OCI-LY7 (cell line): ENCODE measurements around the gene TAAR5. TPM values are rescaled to one million over a fixed set of nuclear protein-coding genes. Genes with fewer than 3 reads are reported as not detected.

ENCODE experiments used
- BruUV-seq: library from RNA; stranded (reverse); fragments of 400-500 nt; replicated peaks from 2 replicates; lab custom pipeline; 2021; lab: Mats Ljungman, UMichigan
- CTCF ChIA-PET: fragments of 300-600 bp; sonication (Branson Sonifier 250); formaldehyde crosslinking; loops from one replicate; lab custom pipeline; 2022; ENCODE audit warnings: antibody characterized with exemption; ENCODE audit not compliant: unreplicated experiment; lab: Charles Lee
- POLR2A ChIA-PET: fragments of 300-600 bp; sonication (Branson Sonifier 250); formaldehyde crosslinking; loops from one replicate; lab custom pipeline; 2022; ENCODE audit warnings: antibody characterized with exemption; lab: Charles Lee
- DNase-seq: peaks from one replicate; pipeline ENCODE4 v3.0.0-alpha.2; 2015; ENCODE audit warnings: low spot score
- H2AFZ ChIP-seq: fragments of 200-600 bp; sonication (generic), shearing (Covaris generic); 2 replicates; pipeline ENCODE4 v1.6.1; 2014; ENCODE audit warnings: mild to moderate bottlenecking, antibody characterized with exemption, low read length, moderate library complexity
- H3K27ac ChIP-seq: fragments of 200-600 bp; sonication (generic); 2 replicates; pipeline ENCODE4 v1.5.1; 2014; ENCODE audit warnings: mixed run types, low read depth, mild to moderate bottlenecking, moderate library complexity, low read length, inconsistent platforms; ENCODE audit not compliant: poor library complexity, severe bottlenecking
- H3K36me3 ChIP-seq: fragments of 200-600 bp; sonication (generic); 2 replicates; pipeline ENCODE4 v1.6.1; 2014; ENCODE audit warnings: mild to moderate bottlenecking, antibody characterized with exemption, low read length, moderate library complexity, mixed read lengths; ENCODE audit not compliant: insufficient read depth
- H3K4me1 ChIP-seq: fragments of 200-600 bp; sonication (generic); 2 replicates; pipeline ENCODE4 v1.5.1; 2014; ENCODE audit warnings: mild to moderate bottlenecking, low read length; ENCODE audit not compliant: insufficient read depth, poor library complexity, severe bottlenecking
- H3K4me2 ChIP-seq: fragments of 200-600 bp; sonication (generic); 2 replicates; pipeline ENCODE4 v1.6.1; 2014; ENCODE audit warnings: mild to moderate bottlenecking, low read length
- H3K4me3 ChIP-seq: fragments of 200-600 bp; sonication (generic); 2 replicates; pipeline ENCODE4 v1.5.1; 2014; ENCODE audit warnings: mild to moderate bottlenecking, low read depth, low read length; ENCODE audit not compliant: poor library complexity, severe bottlenecking
- H3K79me2 ChIP-seq: fragments of 200-600 bp; sonication (generic); 2 replicates; pipeline ENCODE4 v1.6.1; 2016; ENCODE audit warnings: low read depth, mild to moderate bottlenecking, low read length, moderate library complexity, mixed read lengths; ENCODE audit not compliant: insufficient read depth
- H3K9me2 ChIP-seq: fragments of 200-600 bp; sonication (generic); 2 replicates; pipeline ENCODE4 v1.6.1; 2016; ENCODE audit warnings: mild to moderate bottlenecking, low read length, mixed read lengths; ENCODE audit not compliant: insufficient read depth
- H3K9me3 ChIP-seq: fragments of 200-600 bp; sonication (generic); 2 replicates; pipeline ENCODE4 v1.6.1; 2014; ENCODE audit warnings: mild to moderate bottlenecking, mixed run types, low read length, mixed read lengths
- H4K20me1 ChIP-seq: fragments of 200-600 bp; sonication (generic); 2 replicates; pipeline ENCODE4 v1.6.1; 2014; ENCODE audit warnings: mild to moderate bottlenecking, antibody characterized with exemption, low read length, moderate library complexity, mixed read lengths; ENCODE audit not compliant: insufficient read depth
- EZH2phosphoT487 ChIP-seq: fragments of 200-600 bp; sonication (generic); IDR thresholded peaks from 2 replicates; pipeline ENCODE4 v1.6.1; 2018; ENCODE audit warnings: low read depth, borderline replicate concordance, mild to moderate bottlenecking, mixed run types, antibody characterized with exemption, low read length, moderate library complexity, mixed read lengths
- intact Hi-C: fragments of 100-400 bp; cut with micrococcal nuclease; formaldehyde crosslinking; loops from one replicate; pipeline ENCODE4 v1.10.0; 2022; ENCODE audit not compliant: unreplicated experiment
- total RNA-seq, 2 experiments: library from RNA; depleted of rRNA in 1 of 2; stranded (reverse); fragments of >200 nt in 1 of 2; shearing (Covaris generic) in 1 of 2; gene quantifications; 2 replicates each; pipeline ENCODE4 v1.2.3, GENCODE V29; 2014 to 2022
- TF ChIP-seq, protein P1 (sequence below): fragments of 200-600 bp; sonication (generic); conservative IDR thresholded peaks from 2 replicates; pipeline ENCODE4 v1.5.1; 2014; ENCODE audit warnings: mild to moderate bottlenecking, antibody characterized with exemption, low read length, moderate library complexity, mixed read lengths

The TAAR5 gene
- total RNA-seq, 2 experiments from 2014 or later: not detected

DNA sequence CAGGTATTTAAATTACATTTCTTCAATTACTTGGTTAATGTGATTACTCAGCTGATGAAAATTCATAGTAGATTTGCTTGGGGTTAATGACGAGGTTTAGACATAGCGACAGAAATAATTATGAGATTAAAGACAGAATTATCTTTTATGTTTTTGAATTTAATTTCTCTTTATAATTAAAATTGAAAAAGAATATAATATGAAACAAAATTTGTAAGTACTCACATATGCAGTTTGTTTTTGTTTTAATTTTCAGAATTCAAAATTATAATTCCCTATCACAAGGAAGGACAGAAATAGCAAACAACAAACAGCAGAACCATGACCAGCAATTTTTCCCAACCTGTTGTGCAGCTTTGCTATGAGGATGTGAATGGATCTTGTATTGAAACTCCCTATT, 37.2 kb downstream of the TAAR5 start, which contains the start of gene TAAR8:
Gene TAAR8, plus strand, starts transcription at position 301 of the 400 bp plus-strand sequence. Its CDS starts 21 bp downstream, at position 322.
- H4K20me1 ChIP-seq: no peaks in the 10 kb centered on the region
- no peak within 1 kb of the TSS for H2AFZ ChIP-seq
- BruUV-seq: no TSS peak
- H3K36me3 ChIP-seq: no peaks in the 10 kb centered on the region
- no peak within 1 kb of the TSS for H3K4me2 ChIP-seq
- H3K9me3 ChIP-seq: no peaks in the 10 kb centered on the region
- ChIA-PET POLR2A (interaction anchor here (0.6 to 2.0 kb wide), 3 partner anchors 9 to 96 kb away, joined by 3 to 11 read pairs (median 5); no protein-coding TSS in a partner anchor), CTCF (no interaction called here)
- no peak for DNase-seq
- no peaks in the 10 kb centered on the region for H3K4me1 ChIP-seq
- TF ChIP-seq EZH2phosphoT487: no peak
- TF ChIP-seq, protein P1, sequence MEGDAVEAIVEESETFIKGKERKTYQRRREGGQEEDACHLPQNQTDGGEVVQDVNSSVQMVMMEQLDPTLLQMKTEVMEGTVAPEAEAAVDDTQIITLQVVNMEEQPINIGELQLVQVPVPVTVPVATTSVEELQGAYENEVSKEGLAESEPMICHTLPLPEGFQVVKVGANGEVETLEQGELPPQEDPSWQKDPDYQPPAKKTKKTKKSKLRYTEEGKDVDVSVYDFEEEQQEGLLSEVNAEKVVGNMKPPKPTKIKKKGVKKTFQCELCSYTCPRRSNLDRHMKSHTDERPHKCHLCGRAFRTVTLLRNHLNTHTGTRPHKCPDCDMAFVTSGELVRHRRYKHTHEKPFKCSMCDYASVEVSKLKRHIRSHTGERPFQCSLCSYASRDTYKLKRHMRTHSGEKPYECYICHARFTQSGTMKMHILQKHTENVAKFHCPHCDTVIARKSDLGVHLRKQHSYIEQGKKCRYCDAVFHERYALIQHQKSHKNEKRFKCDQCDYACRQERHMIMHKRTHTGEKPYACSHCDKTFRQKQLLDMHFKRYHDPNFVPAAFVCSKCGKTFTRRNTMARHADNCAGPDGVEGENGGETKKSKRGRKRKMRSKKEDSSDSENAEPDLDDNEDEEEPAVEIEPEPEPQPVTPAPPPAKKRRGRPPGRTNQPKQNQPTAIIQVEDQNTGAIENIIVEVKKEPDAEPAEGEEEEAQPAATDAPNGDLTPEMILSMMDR: no peak
- no peaks in the 10 kb centered on the region for H3K9me2 ChIP-seq
- no peak within 1 kb of the TSS for H3K27ac ChIP-seq
- intact Hi-C loops: no loop called here
- H3K4me3 ChIP-seq: no peak within 1 kb of the TSS
- no peaks in the 10 kb centered on the region for H3K79me2 ChIP-seq

DNA sequence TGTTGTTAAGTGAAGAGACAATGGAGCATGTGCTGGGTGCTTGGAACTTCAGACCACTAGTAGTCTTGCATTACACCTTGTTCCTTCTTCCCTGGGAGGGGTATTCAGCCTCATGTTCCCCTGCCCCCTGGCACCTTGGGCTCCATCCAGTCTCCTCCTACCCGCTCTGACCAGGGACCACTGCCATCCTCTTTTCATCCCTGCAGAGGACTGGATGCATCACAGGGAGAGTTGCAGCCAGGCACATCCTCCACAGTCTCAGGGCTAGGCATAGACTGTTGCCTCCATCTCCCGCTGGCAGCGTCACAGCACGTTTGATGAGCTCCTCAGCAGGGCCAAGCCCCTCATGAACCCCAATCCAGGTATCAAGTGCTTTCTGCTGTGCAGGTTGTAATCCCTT, 38.3 kb downstream of the TAAR5 start:
- no TSS peak for BruUV-seq
- ChIA-PET CTCF (no interaction called here), POLR2A (interaction anchor here (0.5 kb wide), 1 partner anchor 272 kb away, joined by 5 read pairs; no protein-coding TSS in a partner anchor)
- no peak overlapping the region for H3K4me2 ChIP-seq
- no peaks in the 10 kb centered on the region for H3K9me3 ChIP-seq
- no peaks in the 10 kb centered on the region for H3K4me1 ChIP-seq
- H3K4me3 ChIP-seq: no peak overlapping the region
- H2AFZ ChIP-seq: no peak overlapping the region
- no peak for DNase-seq
- intact Hi-C loops: no loop called here
- no peaks in the 10 kb centered on the region for H3K36me3 ChIP-seq
- no peaks in the 10 kb centered on the region for H3K9me2 ChIP-seq
- no peaks in the 10 kb centered on the region for H4K20me1 ChIP-seq
- no peak overlapping the region for H3K27ac ChIP-seq
- H3K79me2 ChIP-seq: no peaks in the 10 kb centered on the region
- TF ChIP-seq, protein P1: no peak

DNA sequence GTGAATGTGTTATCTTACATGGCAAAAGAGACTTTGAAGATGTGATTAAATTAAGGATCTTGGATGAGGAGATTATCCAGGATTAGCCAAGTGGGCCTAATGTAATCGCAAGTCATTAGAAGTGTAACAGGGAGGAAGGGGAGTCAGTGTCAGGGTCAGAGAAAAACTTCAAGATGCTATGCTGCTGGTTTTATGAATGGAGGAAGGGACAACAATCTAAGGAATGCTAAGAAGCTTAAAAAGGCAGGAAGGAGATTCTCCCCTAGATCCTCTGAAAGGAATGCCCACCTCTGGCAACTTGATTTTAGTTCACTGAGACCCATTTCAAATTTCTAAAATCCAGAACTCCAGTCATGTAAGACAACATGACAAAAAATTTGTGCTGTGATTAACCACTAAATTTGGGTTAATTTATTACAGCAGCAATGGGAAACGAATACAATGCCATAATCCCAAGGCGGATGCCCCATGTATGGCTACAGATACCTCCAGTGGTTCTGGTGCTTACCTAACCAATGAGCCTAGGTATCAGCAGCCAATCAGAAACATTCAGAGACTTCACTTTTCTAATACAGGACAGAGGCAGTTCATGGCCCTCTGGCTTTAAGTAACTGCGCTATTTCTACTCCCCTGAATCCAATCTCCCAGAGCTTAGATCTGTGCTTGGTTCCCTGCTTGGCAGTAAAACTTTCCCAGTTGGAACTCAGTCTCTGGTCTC, 40.6 kb downstream of the TAAR5 start:
- Histone ChIP-seq H3K4me3 (no peak overlapping the region), H4K20me1 (no peaks in the 10 kb centered on the region), H3K4me1 (no peaks in the 10 kb centered on the region), H3K27ac (no peak overlapping the region), H3K9me3 (no peaks in the 10 kb centered on the region), H3K4me2 (no peak overlapping the region), H2AFZ (no peak overlapping the region), H3K79me2 (no peaks in the 10 kb centered on the region), H3K9me2 (no peaks in the 10 kb centered on the region), H3K36me3 (no peaks in the 10 kb centered on the region)
- no TSS peak for BruUV-seq
- DNase-seq: no peak
- POLR2A ChIA-PET: no interaction called here
- no peak for TF ChIP-seq EZH2phosphoT487
- TF ChIP-seq, protein P1: no peak
- intact Hi-C loops: no loop called here
- CTCF ChIA-PET: no interaction called here
